Heart left ventricle (tissue), 13 donors: ENCODE measurements around the gene EGLN1.

Experiments
- POLR2A ChIP-seq, 2 donors: fragments of 450-650 bp; IDR thresholded peaks; one replicate each; pipeline ENCODE4 v1.6.1; 2017; ENCODE audit warnings: antibody characterized with exemption in 2 of 2, mild to moderate bottlenecking in 2 of 2, moderate library complexity in 2 of 2
- TF ChIP-seq, protein P1 (sequence below), 12 donors: fragments of 200-600 bp; sonication (generic) in 4 of 12; IDR thresholded peaks; one replicate each; pipeline versions ENCODE4 v1.5.0 to v1.8.0; 2018 to 2022; ENCODE audit warnings: antibody characterized with exemption in 12 of 12, mild to moderate bottlenecking in 5 of 12
- donor health status: ischemic (EF 13 %, LVEDD 7.1; RV severe dilation, severe dysfunction).
- donor health status: DM: no; HTN: yes; CAD: no.
- donor health status: DM: no; HTN: no; CAD: no.
- donor health status: ischemic (EF 25% LVEDD 6.9; RV normal size, moderate dysfunction).
- donor health status: ischemic (EF 25% LVEDD 5.7; RV mildly dilated, moderate dysfunction).
- donor health status: ischemic (EF 35%, LVEDD 5.7; RV mildly dilated, moderate dysfunction).
- donor health status: nonischemic (EF 11% LVEDD 7.7; RV severe dilation, severe dysfunction).
- donor health status: DM: yes; HTN: yes; CAD: no.
- donor health status: PGD.
- donor health status: ischemic (EF 29% LVEDD 5.4; RV normal size, mild dysfunction).
- donor health status: nonischemic (EF 23%, LVEDD 6.1; RV moderate dilation, normal function).

DNA sequence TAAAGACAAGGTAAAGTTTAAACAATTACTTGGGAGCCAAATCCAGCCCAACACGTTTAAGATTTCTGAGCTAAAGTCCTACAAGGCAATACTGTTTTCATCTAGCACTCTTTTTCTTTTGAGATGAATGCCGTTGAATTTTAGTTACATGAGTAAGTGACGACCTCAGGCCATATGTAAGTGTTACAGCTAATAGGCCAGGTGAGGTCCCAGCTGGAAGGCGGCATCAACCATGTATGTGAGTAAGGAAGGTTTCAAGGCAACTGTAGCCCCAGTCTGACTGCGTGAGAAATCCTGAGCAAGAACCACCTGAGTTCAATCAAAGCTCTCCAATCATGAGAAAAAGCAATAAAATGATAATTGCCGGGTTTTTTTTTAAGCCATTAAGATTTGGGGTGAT is 41.5 kb upstream of the EGLN1 start:
- no peak for TF ChIP-seq POLR2A (IDR thresholded peaks at IDR 0.05)
- TF ChIP-seq, protein P1, sequence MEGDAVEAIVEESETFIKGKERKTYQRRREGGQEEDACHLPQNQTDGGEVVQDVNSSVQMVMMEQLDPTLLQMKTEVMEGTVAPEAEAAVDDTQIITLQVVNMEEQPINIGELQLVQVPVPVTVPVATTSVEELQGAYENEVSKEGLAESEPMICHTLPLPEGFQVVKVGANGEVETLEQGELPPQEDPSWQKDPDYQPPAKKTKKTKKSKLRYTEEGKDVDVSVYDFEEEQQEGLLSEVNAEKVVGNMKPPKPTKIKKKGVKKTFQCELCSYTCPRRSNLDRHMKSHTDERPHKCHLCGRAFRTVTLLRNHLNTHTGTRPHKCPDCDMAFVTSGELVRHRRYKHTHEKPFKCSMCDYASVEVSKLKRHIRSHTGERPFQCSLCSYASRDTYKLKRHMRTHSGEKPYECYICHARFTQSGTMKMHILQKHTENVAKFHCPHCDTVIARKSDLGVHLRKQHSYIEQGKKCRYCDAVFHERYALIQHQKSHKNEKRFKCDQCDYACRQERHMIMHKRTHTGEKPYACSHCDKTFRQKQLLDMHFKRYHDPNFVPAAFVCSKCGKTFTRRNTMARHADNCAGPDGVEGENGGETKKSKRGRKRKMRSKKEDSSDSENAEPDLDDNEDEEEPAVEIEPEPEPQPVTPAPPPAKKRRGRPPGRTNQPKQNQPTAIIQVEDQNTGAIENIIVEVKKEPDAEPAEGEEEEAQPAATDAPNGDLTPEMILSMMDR (IDR thresholded peaks at IDR 0.05): no peak
